Vagina (tissue), 2 donors: ENCODE data around the gene MYO1D.

Source experiments
- CTCF ChIP-seq, 3 experiments: fragments of 450-650 bp in 2 of 3; fragments of 200-600 bp in 1 of 3; sonication (generic) in 1 of 3; IDR thresholded peaks; one replicate each; pipeline ENCODE4 v1.5.1; 2017 to 2019; ENCODE audit warnings: antibody characterized with exemption in 3 of 3, mild to moderate bottlenecking in 2 of 3, moderate library complexity in 2 of 3
- POLR2A ChIP-seq, 2 donors: fragments of 450-650 bp; IDR thresholded peaks; one replicate each; pipeline ENCODE4 v1.6.1; 2017; ENCODE audit warnings: antibody characterized with exemption in 2 of 2, mild to moderate bottlenecking in 2 of 2, moderate library complexity in 2 of 2

GRCh38 chr17:32803544-32803943 is 73.4 kb downstream of the MYO1D start:
- no peak for TF ChIP-seq CTCF (IDR thresholded peaks at IDR 0.05)
- no peak for TF ChIP-seq POLR2A (IDR thresholded peaks at IDR 0.05)
